A549 (cell line): ENCODE measurements around the gene SLC29A4.
"Not testable (repeated sequence)": the region's sequence is repeated elsewhere in the genome, so short reads cannot be mapped to it uniquely, and the experiment has no call there.

Source experiments
- CTCF ChIP-seq: fragments of >200 bp; sonication (Bioruptor Twin); formaldehyde crosslinking; IDR thresholded peaks from 3 replicates; pipeline ENCODE4 v1.5.1; 2016
- EP300 ChIP-seq, 2 experiments: fragments of >200 bp; sonication (Bioruptor Twin); formaldehyde crosslinking; IDR thresholded peaks; 2 replicates in 1 of 2; 3 replicates in 1 of 2; pipeline ENCODE4 v1.6.1; 2016 to 2017
- JUN ChIP-seq, 2 experiments: fragments of >200 bp; sonication (Bioruptor Twin); formaldehyde crosslinking; IDR thresholded peaks; 2 replicates in 1 of 2; 3 replicates in 1 of 2; pipeline ENCODE4 v1.6.1; 2016 to 2017
- POLR2A ChIP-seq: IDR thresholded peaks from 2 replicates; pipeline ENCODE4 v1.6.1; 2012; ENCODE audit warnings: mild to moderate bottlenecking, low read length
- REST ChIP-seq: fragments of 200-600 bp; sonication (generic); IDR thresholded peaks from 2 replicates; pipeline ENCODE4 v1.6.1; 2016; ENCODE audit warnings: antibody characterized with exemption, mild to moderate bottlenecking, moderate library complexity

GRCh38 chr7:5313076-5313885 is 30.5 kb downstream of the SLC29A4 start:
- not testable (repeated sequence) for TF ChIP-seq POLR2A; EP300 (IDR thresholded peaks at IDR 0.05); REST; CTCF; JUN (IDR thresholded peaks at IDR 0.05)
